Measurements from ENCODE around the gene MAP2K3. TPM values are rescaled to one million over a fixed set of nuclear protein-coding genes. Genes with fewer than 3 reads are reported as not detected.

Gene MAP2K3
- total and polyA plus RNA-seq, 10 of the 15 experiments (the other 5 are each of a cell fraction or from before 2014, with no cell fraction given): 0.71 to 39.4 (median 18.6) TPM

DNA sequence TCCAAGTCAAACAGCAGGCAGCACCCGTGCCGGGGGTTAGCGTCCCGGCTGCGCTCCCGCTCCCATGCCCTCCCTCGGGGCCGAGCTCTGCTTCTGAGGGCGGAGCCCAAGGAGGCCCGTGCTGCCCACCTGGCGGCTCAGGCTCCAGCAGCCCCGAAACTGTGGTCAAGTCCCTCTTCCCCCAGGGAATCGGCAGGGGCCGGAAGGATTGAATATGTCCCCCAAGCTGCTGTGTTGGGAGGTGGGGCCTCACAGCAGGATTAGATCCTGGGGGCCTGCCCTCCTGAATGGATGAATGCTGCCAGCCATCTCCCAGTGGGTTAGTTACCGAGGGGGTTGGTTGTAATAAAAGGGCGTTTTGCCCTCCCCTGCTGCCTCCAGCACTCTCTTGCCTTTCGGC is 33.9 kb downstream of the MAP2K3 start:
- 41% methylated on average over 16 of the region's 17 CpGs for WGBS (ENCODE audit: insufficient coverage, insufficient replicate concordance, low lambda C conversion rate, missing lambda C conversion rate)
- no peaks in the 10 kb centered on the region for H3K36me3 ChIP-seq (ENCODE audit: control insufficient read depth in 2 of 2, insufficient read depth in 2 of 2, low read length in 1 of 2)
- no peak overlapping the region for H3K4me2 ChIP-seq (ENCODE audit: control insufficient read depth, insufficient read depth)
- ChIA-PET POLR2A (no interaction called here), SMC1A (ENCODE audit: uncharacterized antibody, unreplicated experiment) (no interaction called here), RAD21 (ENCODE audit: unreplicated experiment) (no interaction called here), CTCF (interaction anchor here (1.5 kb wide), 1 partner anchor 39 kb away, joined by 5 read pairs; no protein-coding TSS in a partner anchor)
- no peak overlapping the region for H2AFZ ChIP-seq (ENCODE audit: control insufficient read depth, low read depth, low read length)
- no peaks in the 10 kb centered on the region for H3K9me3 ChIP-seq (replicated peaks; ENCODE audit: control insufficient read depth, insufficient read depth, low read length)
- H3K9ac ChIP-seq (ENCODE audit: control insufficient read depth, insufficient read depth, low read length): no peak overlapping the region
- ATAC-seq (no peak), DNase-seq (ENCODE audit: low read depth, low spot score) (no peak), FAIRE-seq (no peak)
- intact Hi-C loops (cut with micrococcal nuclease; ENCODE audit: unreplicated experiment) (no loop called here), in situ Hi-C loops (cut with MboI) (loop anchor here (5.0 to 25.0 kb wide), 4 partner anchors 64 to 1169 kb away; partner anchors contain the start of gene NATD1)
- H3K27me3 ChIP-seq (replicated peaks in 1 of 2; ENCODE audit: control insufficient read depth in 2 of 2, insufficient read depth in 2 of 2, low read length in 1 of 2): no peaks in the 10 kb centered on the region
- no peaks in the 10 kb centered on the region for H3K4me1 ChIP-seq (ENCODE audit: control insufficient read depth, insufficient read depth, low read length)
- BruUV-seq (replicated peaks): no TSS peak
- TF ChIP-seq, protein P1, sequence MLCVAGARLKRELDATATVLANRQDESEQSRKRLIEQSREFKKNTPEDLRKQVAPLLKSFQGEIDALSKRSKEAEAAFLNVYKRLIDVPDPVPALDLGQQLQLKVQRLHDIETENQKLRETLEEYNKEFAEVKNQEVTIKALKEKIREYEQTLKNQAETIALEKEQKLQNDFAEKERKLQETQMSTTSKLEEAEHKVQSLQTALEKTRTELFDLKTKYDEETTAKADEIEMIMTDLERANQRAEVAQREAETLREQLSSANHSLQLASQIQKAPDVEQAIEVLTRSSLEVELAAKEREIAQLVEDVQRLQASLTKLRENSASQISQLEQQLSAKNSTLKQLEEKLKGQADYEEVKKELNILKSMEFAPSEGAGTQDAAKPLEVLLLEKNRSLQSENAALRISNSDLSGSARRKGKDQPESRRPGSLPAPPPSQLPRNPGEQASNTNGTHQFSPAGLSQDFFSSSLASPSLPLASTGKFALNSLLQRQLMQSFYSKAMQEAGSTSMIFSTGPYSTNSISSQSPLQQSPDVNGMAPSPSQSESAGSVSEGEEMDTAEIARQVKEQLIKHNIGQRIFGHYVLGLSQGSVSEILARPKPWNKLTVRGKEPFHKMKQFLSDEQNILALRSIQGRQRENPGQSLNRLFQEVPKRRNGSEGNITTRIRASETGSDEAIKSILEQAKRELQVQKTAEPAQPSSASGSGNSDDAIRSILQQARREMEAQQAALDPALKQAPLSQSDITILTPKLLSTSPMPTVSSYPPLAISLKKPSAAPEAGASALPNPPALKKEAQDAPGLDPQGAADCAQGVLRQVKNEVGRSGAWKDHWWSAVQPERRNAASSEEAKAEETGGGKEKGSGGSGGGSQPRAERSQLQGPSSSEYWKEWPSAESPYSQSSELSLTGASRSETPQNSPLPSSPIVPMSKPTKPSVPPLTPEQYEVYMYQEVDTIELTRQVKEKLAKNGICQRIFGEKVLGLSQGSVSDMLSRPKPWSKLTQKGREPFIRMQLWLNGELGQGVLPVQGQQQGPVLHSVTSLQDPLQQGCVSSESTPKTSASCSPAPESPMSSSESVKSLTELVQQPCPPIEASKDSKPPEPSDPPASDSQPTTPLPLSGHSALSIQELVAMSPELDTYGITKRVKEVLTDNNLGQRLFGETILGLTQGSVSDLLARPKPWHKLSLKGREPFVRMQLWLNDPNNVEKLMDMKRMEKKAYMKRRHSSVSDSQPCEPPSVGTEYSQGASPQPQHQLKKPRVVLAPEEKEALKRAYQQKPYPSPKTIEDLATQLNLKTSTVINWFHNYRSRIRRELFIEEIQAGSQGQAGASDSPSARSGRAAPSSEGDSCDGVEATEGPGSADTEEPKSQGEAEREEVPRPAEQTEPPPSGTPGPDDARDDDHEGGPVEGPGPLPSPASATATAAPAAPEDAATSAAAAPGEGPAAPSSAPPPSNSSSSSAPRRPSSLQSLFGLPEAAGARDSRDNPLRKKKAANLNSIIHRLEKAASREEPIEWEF (IDR thresholded peaks at IDR 0.05; ENCODE audit: insufficient replicate concordance, low read depth, low read length): no peak
- TF ChIP-seq SKIL (IDR thresholded peaks at IDR 0.05; ENCODE audit: low read depth, poor library complexity, severe bottlenecking) (no peak), BHLHE40 (IDR thresholded peaks at IDR 0.05; ENCODE audit: borderline replicate concordance in 1 of 2, low read depth in 2 of 2, low read length in 1 of 2) (no peak), ATF2 (IDR thresholded peaks at IDR 0.05; ENCODE audit: low read length) (no peak), POLR2AphosphoS5 (IDR thresholded peaks at IDR 0.05; ENCODE audit: low read length) (no peak), MTA3 (IDR thresholded peaks at IDR 0.05; ENCODE audit: borderline replicate concordance, low read length) (no peak), SMC3 (IDR thresholded peaks at IDR 0.05; ENCODE audit: borderline replicate concordance, low read length) (no peak), NFXL1 (IDR thresholded peaks at IDR 0.05; ENCODE audit: borderline replicate concordance) (no peak), RUNX3 (IDR thresholded peaks at IDR 0.05; ENCODE audit: low read length) (no peak), GABPA (IDR thresholded peaks at IDR 0.05; ENCODE audit: low read depth) (no peak), SUZ12 (IDR thresholded peaks at IDR 0.05; ENCODE audit: unreplicated experiment) (no peak)
- no peak overlapping the region for H3K4me3 ChIP-seq
- no peak overlapping the region for H3K27ac ChIP-seq (ENCODE audit: control insufficient read depth, insufficient read depth)
- H3K79me2 ChIP-seq (ENCODE audit: control insufficient read depth, insufficient read depth, low read length): no peaks in the 10 kb centered on the region
- H4K20me1 ChIP-seq (ENCODE audit: control insufficient read depth, insufficient read depth): no peaks in the 10 kb centered on the region
